GM08714 (cell line): Measurements from ENCODE around the gene RPN1.
"Not testable (repeated sequence)": the region's sequence is repeated elsewhere in the genome, so short reads cannot be mapped to it uniquely, and the experiment has no call there.

ENCODE experiments used
- H3K4me3 ChIP-seq: fragments of 200-500 bp; sonication (Bioruptor generic); 2 replicates; pipeline ENCODE4 v1.5.1; 2014; ENCODE audit warnings: mild to moderate bottlenecking, low read length, inconsistent platforms
- ZNF274 ChIP-seq: IDR thresholded peaks from 2 replicates; pipeline ENCODE4 v1.6.1; 2012; ENCODE audit warnings: mild to moderate bottlenecking, low read depth, low read length

Gene RPN1

GRCh38 chr3:128667641-128668040 is 17.0 kb upstream of the RPN1 start:
- no peak for TF ChIP-seq ZNF274
- H3K4me3 ChIP-seq, result no peak overlapping the region

GRCh38 chr3:128665362-128666021 is 14.9 kb upstream of the RPN1 start:
- TF ChIP-seq ZNF274, result no peak
- no peak overlapping the region for H3K4me3 ChIP-seq

GRCh38 chr3:128663151-128663550 is 12.5 kb upstream of the RPN1 start:
- no peak overlapping the region for H3K4me3 ChIP-seq
- TF ChIP-seq ZNF274, result no peak

- no peak for TF ChIP-seq ZNF274
- H3K4me3 ChIP-seq, result no peak overlapping the region
These were observed 4.9 kb upstream of the RPN1 start for GRCh38 chr3:128655531-128655930.

GRCh38 chr3:128653993-128654805 is 3.6 kb upstream of the RPN1 start:
- not testable (repeated sequence) for H3K4me3 ChIP-seq

- not testable (repeated sequence) for H3K4me3 ChIP-seq
These were observed 2.9 kb upstream of the RPN1 start for GRCh38 chr3:128653383-128653992.

- no peak for TF ChIP-seq ZNF274
- peak overlapping the region; percentile 92; the same call in 1 of the 2 replicates for H3K4me3 ChIP-seq
These were observed 1.5 kb downstream of the RPN1 start for GRCh38 chr3:128648940-128649663.

- no peak overlapping the region; the same call in 1 of the 2 replicates for H3K4me3 ChIP-seq
- TF ChIP-seq ZNF274, result no peak
These were observed 2.2 kb downstream of the RPN1 start for GRCh38 chr3:128648402-128648801.

- no peak overlapping the region for H3K4me3 ChIP-seq
- TF ChIP-seq ZNF274, result no peak
These were observed 3.3 kb downstream of the RPN1 start for GRCh38 chr3:128647307-128647706.

- no peak for TF ChIP-seq ZNF274
- no peak overlapping the region for H3K4me3 ChIP-seq
These were observed 16.5 kb downstream of the RPN1 start for GRCh38 chr3:128634075-128634611.

GRCh38 chr3:128632301-128632700 is 18.3 kb downstream of the RPN1 start:
- no peak overlapping the region for H3K4me3 ChIP-seq
- no peak for TF ChIP-seq ZNF274

- H3K4me3 ChIP-seq, result no peak overlapping the region
- TF ChIP-seq ZNF274, result no peak
These were observed 20.7 kb downstream of the RPN1 start for GRCh38 chr3:128629936-128630335.

- H3K4me3 ChIP-seq, result no peak overlapping the region
- no peak for TF ChIP-seq ZNF274
These were observed 25.1 kb downstream of the RPN1 start for GRCh38 chr3:128625409-128625945.
